HepG2 (cell line): ENCODE measurements around the gene RFC1. TPM values are rescaled to one million over a fixed set of nuclear protein-coding genes. Genes with fewer than 3 reads are reported as not detected.

Experiments
- ATF1 ChIP-seq: IDR thresholded peaks from 2 replicates; pipeline ENCODE4 v1.6.1; 2016; ENCODE audit warnings: mild to moderate bottlenecking, control low read depth
- FOXM1 ChIP-seq: sonication (generic); formaldehyde crosslinking; IDR thresholded peaks from 2 replicates; pipeline ENCODE4 v1.5.0; 2020; ENCODE audit warnings: missing genetic modification reagents
- IRF2 ChIP-seq: IDR thresholded peaks from 2 replicates; pipeline ENCODE4 v1.6.1; 2018; ENCODE audit warnings: missing genetic modification reagents, missing compliant biosample characterization
- KDM6A ChIP-seq: IDR thresholded peaks from 2 replicates; pipeline ENCODE4 v1.6.1; 2016; ENCODE audit warnings: low read depth
- MXD4 ChIP-seq: IDR thresholded peaks from 2 replicates; pipeline ENCODE4 v1.6.1; 2016; ENCODE audit warnings: mild to moderate bottlenecking, missing biosample characterization, missing genetic modification reagents
- NR2F1 ChIP-seq, 2 experiments: fragments of 450-650 bp in 1 of 2; formaldehyde crosslinking in 1 of 2; IDR thresholded peaks; 2 replicates each; pipeline versions ENCODE4 v1.5.0 to v1.6.1; 2016 to 2020; ENCODE audit warnings: mild to moderate bottlenecking in 1 of 2, missing compliant biosample characterization in 1 of 2, missing genetic modification reagents in 1 of 2, moderate library complexity in 1 of 2
- RXRB ChIP-seq: IDR thresholded peaks from 2 replicates; pipeline ENCODE4 v1.6.1; 2016; ENCODE audit warnings: borderline replicate concordance, missing genetic modification reagents, missing compliant biosample characterization
- SIX1 ChIP-seq: sonication (generic); formaldehyde crosslinking; IDR thresholded peaks from 2 replicates; pipeline ENCODE4 v1.4.0; 2020; ENCODE audit warnings: missing genetic modification reagents, borderline replicate concordance
- SMARCC2 ChIP-seq: fragments of 450-650 bp; IDR thresholded peaks from 2 replicates; pipeline ENCODE4 v1.6.1; 2017; ENCODE audit warnings: antibody characterized with exemption, mild to moderate bottlenecking
- SOX5 ChIP-seq: IDR thresholded peaks from 2 replicates; pipeline ENCODE4 v1.6.1; 2016; ENCODE audit warnings: borderline replicate concordance
- TBX2 ChIP-seq: sonication (generic); formaldehyde crosslinking; IDR thresholded peaks from 2 replicates; pipeline ENCODE4 v1.5.0; 2020; ENCODE audit warnings: missing genetic modification reagents, mild to moderate bottlenecking, borderline replicate concordance
- ZKSCAN8 ChIP-seq: IDR thresholded peaks from 2 replicates; pipeline ENCODE4 v1.6.1; 2016; ENCODE audit warnings: borderline replicate concordance, missing genetic modification reagents, missing compliant biosample characterization
- ZNF10 ChIP-seq: sonication (generic); formaldehyde crosslinking; IDR thresholded peaks from 2 replicates; pipeline ENCODE4 v1.4.0; 2020; ENCODE audit warnings: mild to moderate bottlenecking, low read depth, missing genetic modification reagents, borderline replicate concordance
- ZNF614 ChIP-seq: IDR thresholded peaks from 2 replicates; pipeline ENCODE4 v1.6.1; 2018; ENCODE audit warnings: missing biosample characterization, missing genetic modification reagents, inconsistent platforms, borderline replicate concordance
- ZNF749 ChIP-seq: sonication (generic); formaldehyde crosslinking; IDR thresholded peaks from 2 replicates; pipeline ENCODE4 v1.8.0; 2022; ENCODE audit warnings: mild to moderate bottlenecking, missing genetic modification reagents, moderate library complexity, borderline replicate concordance
- polyA plus RNA-seq, 8 experiments: library from polyadenylated mRNA; depleted of rRNA in 3 of 8; stranded (reverse) in 7 of 8; unstranded in 1 of 8; fragments of >200 nt; fragmentation: Illumina TruSeq in 4 of 8; extraction: Trizol in 4 of 8; gene quantifications; 2 replicates each; pipeline versions ENCODE4 v1.2.1 to v1.2.3, GENCODE V29; 2011 to 2016; ENCODE audit warnings: low read depth in 4 of 8, missing spikeins in 1 of 8, mixed read lengths in 1 of 8; ENCODE audit not compliant: insufficient read depth in 1 of 8
- total RNA-seq, 5 experiments: library from RNA; depleted of rRNA; stranded (reverse); fragments of >200 nt; fragmentation: Illumina TruSeq; extraction: Trizol; gene quantifications; 2 replicates each; pipeline ENCODE4 v1.2.3, GENCODE V29; 2016; ENCODE audit warnings: low read depth in 1 of 5
- TF ChIP-seq, protein P1 (sequence below): sonication (generic); formaldehyde crosslinking; IDR thresholded peaks from 2 replicates; pipeline ENCODE4 v1.4.0; 2020; ENCODE audit warnings: missing genetic modification reagents
- TF ChIP-seq, protein P2 (sequence below): IDR thresholded peaks from 2 replicates; pipeline ENCODE4 v1.6.1; 2018; ENCODE audit warnings: missing genetic modification reagents
- TF ChIP-seq, protein P3 (sequence below): sonication (generic); formaldehyde crosslinking; IDR thresholded peaks from 2 replicates; pipeline ENCODE4 v1.8.0; 2022; ENCODE audit warnings: mild to moderate bottlenecking, missing genetic modification reagents, moderate library complexity
- TF ChIP-seq, protein P4 (sequence below), 2 experiments: IDR thresholded peaks; 2 replicates each; pipeline ENCODE4 v1.6.1; 2011 to 2012; ENCODE audit warnings: low read length in 2 of 2, borderline replicate concordance in 1 of 2, low read depth in 1 of 2, mild to moderate bottlenecking in 1 of 2, moderate library complexity in 1 of 2
- TF ChIP-seq, protein P5 (sequence below): sonication (generic); formaldehyde crosslinking; IDR thresholded peaks from 2 replicates; pipeline ENCODE4 v1.8.0; 2022; ENCODE audit warnings: low read depth, missing genetic modification reagents

The RFC1 gene
- total and polyA plus RNA-seq, 2 of the 13 experiments (the other 11 are each of a cell fraction or from before 2014, with no cell fraction given) = 15.9 to 78.8 TPM

DNA sequence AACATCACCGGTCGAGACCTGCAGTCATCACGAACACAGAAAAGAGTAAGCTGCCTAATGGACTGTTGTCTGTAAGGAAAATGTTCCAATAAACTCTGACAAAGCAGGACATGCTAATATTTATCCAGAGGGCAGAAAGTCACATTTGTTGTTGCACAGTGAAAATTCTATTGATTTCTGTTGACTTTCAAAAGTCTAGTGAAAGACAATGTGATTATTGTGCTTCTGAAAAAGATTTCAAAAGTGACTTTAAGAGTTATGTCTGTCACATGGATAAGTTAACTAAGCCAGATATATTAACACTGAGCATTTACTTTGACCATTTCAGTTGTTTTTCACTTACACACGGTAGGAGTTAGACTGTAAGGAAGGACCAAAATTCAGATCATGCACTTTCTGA lies 9.3 kb upstream of the RFC1 start (continued):
- TF ChIP-seq ZNF10 = no peak
- peak; percentile 48; the same call in 1 of the 2 replicates for TF ChIP-seq MXD4
- TF ChIP-seq, protein P1, sequence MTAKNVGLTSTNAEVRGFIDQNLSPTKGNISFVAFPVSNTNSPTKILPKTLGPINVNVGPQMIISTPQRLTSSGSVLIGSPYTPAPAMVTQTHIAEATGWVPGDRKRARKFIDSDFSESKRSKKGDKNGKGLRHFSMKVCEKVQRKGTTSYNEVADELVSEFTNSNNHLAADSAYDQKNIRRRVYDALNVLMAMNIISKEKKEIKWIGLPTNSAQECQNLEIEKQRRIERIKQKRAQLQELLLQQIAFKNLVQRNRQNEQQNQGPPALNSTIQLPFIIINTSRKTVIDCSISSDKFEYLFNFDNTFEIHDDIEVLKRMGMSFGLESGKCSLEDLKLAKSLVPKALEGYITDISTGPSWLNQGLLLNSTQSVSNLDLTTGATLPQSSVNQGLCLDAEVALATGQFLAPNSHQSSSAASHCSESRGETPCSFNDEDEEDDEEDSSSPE = no peak
- TF ChIP-seq NR2F1 (CRISPR knock-in tag; IDR thresholded peaks at IDR 0.05) = peak; percentile 48 to 65; a peak in 3 of 4 replicates
- TF ChIP-seq RXRB (CRISPR knock-in tag) = peak; percentile 80
- peak; percentile 98 for TF ChIP-seq SOX5 (CRISPR knock-in tag)
- TF ChIP-seq TBX2 = 0 out of 2 replicates have a peak, but pooled peaks have one; percentile 27
- TF ChIP-seq FOXM1 (CRISPR knock-in tag) = no peak
- 0 out of 2 replicates have a peak, but pooled peaks have one; percentile 27 for TF ChIP-seq ZNF614 (CRISPR knock-in tag)
- no peak for TF ChIP-seq SMARCC2
- TF ChIP-seq, protein P2, sequence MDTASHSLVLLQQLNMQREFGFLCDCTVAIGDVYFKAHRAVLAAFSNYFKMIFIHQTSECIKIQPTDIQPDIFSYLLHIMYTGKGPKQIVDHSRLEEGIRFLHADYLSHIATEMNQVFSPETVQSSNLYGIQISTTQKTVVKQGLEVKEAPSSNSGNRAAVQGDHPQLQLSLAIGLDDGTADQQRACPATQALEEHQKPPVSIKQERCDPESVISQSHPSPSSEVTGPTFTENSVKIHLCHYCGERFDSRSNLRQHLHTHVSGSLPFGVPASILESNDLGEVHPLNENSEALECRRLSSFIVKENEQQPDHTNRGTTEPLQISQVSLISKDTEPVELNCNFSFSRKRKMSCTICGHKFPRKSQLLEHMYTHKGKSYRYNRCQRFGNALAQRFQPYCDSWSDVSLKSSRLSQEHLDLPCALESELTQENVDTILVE = peak; percentile 48; the same call in 1 of the 2 replicates
- TF ChIP-seq ZNF749 (CRISPR knock-in tag) = no peak
- TF ChIP-seq, protein P3, sequence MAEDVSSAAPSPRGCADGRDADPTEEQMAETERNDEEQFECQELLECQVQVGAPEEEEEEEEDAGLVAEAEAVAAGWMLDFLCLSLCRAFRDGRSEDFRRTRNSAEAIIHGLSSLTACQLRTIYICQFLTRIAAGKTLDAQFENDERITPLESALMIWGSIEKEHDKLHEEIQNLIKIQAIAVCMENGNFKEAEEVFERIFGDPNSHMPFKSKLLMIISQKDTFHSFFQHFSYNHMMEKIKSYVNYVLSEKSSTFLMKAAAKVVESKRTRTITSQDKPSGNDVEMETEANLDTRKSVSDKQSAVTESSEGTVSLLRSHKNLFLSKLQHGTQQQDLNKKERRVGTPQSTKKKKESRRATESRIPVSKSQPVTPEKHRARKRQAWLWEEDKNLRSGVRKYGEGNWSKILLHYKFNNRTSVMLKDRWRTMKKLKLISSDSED (CRISPR knock-in tag) = no peak
- TF ChIP-seq KDM6A (CRISPR knock-in tag) = peak; percentile 69
- TF ChIP-seq, protein P4, sequence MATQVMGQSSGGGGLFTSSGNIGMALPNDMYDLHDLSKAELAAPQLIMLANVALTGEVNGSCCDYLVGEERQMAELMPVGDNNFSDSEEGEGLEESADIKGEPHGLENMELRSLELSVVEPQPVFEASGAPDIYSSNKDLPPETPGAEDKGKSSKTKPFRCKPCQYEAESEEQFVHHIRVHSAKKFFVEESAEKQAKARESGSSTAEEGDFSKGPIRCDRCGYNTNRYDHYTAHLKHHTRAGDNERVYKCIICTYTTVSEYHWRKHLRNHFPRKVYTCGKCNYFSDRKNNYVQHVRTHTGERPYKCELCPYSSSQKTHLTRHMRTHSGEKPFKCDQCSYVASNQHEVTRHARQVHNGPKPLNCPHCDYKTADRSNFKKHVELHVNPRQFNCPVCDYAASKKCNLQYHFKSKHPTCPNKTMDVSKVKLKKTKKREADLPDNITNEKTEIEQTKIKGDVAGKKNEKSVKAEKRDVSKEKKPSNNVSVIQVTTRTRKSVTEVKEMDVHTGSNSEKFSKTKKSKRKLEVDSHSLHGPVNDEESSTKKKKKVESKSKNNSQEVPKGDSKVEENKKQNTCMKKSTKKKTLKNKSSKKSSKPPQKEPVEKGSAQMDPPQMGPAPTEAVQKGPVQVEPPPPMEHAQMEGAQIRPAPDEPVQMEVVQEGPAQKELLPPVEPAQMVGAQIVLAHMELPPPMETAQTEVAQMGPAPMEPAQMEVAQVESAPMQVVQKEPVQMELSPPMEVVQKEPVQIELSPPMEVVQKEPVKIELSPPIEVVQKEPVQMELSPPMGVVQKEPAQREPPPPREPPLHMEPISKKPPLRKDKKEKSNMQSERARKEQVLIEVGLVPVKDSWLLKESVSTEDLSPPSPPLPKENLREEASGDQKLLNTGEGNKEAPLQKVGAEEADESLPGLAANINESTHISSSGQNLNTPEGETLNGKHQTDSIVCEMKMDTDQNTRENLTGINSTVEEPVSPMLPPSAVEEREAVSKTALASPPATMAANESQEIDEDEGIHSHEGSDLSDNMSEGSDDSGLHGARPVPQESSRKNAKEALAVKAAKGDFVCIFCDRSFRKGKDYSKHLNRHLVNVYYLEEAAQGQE (IDR thresholded peaks at IDR 0.05; ENCODE audit: borderline replicate concordance in 1 of 2, low read depth in 1 of 2, low read length in 2 of 2) = no peak
- TF ChIP-seq ZKSCAN8 (CRISPR knock-in tag) = 0 out of 2 replicates have a peak, but pooled peaks have one; percentile 45
- TF ChIP-seq, protein P5, sequence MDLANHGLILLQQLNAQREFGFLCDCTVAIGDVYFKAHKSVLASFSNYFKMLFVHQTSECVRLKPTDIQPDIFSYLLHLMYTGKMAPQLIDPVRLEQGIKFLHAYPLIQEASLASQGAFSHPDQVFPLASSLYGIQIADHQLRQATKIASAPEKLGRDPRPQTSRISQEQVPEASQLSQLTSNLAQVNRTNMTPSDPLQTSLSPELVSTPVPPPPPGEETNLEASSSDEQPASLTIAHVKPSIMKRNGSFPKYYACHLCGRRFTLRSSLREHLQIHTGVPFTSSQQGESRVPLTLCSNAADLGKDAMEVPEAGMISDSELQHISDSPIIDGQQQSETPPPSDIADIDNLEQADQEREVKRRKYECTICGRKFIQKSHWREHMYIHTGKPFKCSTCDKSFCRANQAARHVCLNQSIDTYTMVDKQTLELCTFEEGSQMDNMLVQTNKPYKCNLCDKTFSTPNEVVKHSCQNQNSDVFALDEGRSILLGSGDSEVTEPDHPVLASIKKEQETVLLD = no peak
- no peak for TF ChIP-seq SIX1 (CRISPR knock-in tag)
- TF ChIP-seq IRF2 (CRISPR knock-in tag) = peak; percentile 52; the same call in 1 of the 2 replicates
- peak; percentile 61; the same call in 1 of the 2 replicates for TF ChIP-seq ATF1 (CRISPR knock-in tag)
